ENCODE results near the gene NUP50. TPM values are rescaled to one million over a fixed set of nuclear protein-coding genes. Genes with fewer than 3 reads are reported as not detected.

NUP50 gene
- total and polyA plus RNA-seq, 2 of the 13 experiments (the other 11 are each of a cell fraction or from before 2014, with no cell fraction given), result 14.2 to 52.4 TPM

DNA sequence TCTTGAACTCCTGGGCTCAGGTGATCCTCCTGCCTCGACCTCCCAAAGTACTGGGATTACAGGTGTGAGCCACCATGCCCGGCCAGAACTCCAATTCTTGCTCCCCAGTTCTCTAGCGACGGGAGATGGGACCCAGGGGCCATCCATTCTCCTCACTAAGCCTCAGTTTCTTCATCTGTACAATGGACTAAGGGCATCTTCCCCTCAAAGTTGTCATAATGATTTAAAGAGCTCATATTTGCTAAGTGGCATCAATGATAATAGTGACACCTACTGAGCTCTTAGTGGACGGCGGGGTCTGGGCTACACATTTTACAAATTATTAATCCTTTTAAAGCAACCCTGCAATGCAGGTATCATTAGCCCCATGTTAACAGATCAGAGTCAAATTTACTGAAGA, 42.5 kb downstream of the NUP50 start:
- Histone ChIP-seq H3K36me3 (replicated peaks in 1 of 2; ENCODE audit: control insufficient read depth in 1 of 2, insufficient read depth in 2 of 2, low read length in 2 of 2) (peaks cover 16% of the 10 kb centered on the region in 2 experiments; a peak in 4 of 5 replicates), H3K9ac (ENCODE audit: insufficient read depth, low read depth, low read length) (no peak overlapping the region), H3K9me3 (ENCODE audit: low read length) (no peaks in the 10 kb centered on the region), H3K27ac (ENCODE audit: extremely low read length, insufficient read depth, low read length) (no peak overlapping the region), H3K4me1 (ENCODE audit: insufficient read depth, low read length) (no peaks in the 10 kb centered on the region), H3K79me2 (ENCODE audit: insufficient read depth, low read length) (no peaks in the 10 kb centered on the region), H3K27me3 (ENCODE audit: control insufficient read depth in 1 of 2, insufficient read depth in 2 of 2, low read length in 2 of 2) (no peaks in the 10 kb centered on the region), H3K4me3 (replicated peaks in 1 of 3; ENCODE audit: insufficient read depth in 1 of 3, low read depth in 2 of 3, low read length in 3 of 3) (no peak overlapping the region), H4K20me1 (ENCODE audit: insufficient read depth, low read length) (peaks cover 10% of the 10 kb centered on the region; the same call in 1 of the 2 replicates), H3K4me2 (ENCODE audit: low read depth, low read length) (no peak overlapping the region), H2AFZ (ENCODE audit: low read length) (no peak overlapping the region)
- FAIRE-seq (no peak), ATAC-seq (no peak), DNase-seq (ENCODE audit: low spot score) (no peak)
- peak; percentile 63 for TF ChIP-seq ZNF629 (CRISPR knock-in tag; conservative IDR thresholded peaks at IDR 0.05)
- no peak for TF ChIP-seq ZBTB38 (CRISPR knock-in tag; IDR thresholded peaks at IDR 0.05)
- WGBS (ENCODE audit: low lambda C conversion rate), result 87% methylated on average over 6 of the region's 6 CpGs
- ChIA-PET CTCF (ENCODE audit: low intra/inter-chr PET ratio, low total read pairs) (no interaction called here), POLR2A (no interaction called here)
- intact Hi-C loops (cut with micrococcal nuclease; ENCODE audit: unreplicated experiment), result no loop called here
- in situ Hi-C loops (cut with HindIII; ENCODE audit: extremely low pct_ligation_motif_present, low pct_unique_long_range_greater_than_20kb), result no loop called here
- no TSS peak for BruUV-seq (replicated peaks)

- no TSS peak for BruUV-seq (replicated peaks)
- intact Hi-C loops (cut with micrococcal nuclease; ENCODE audit: unreplicated experiment) (no loop called here), in situ Hi-C loops (cut with HindIII; ENCODE audit: extremely low pct_ligation_motif_present, low pct_unique_long_range_greater_than_20kb) (no loop called here)
- Histone ChIP-seq H3K4me2 (ENCODE audit: low read depth, low read length) (no peak overlapping the region), H3K4me1 (ENCODE audit: insufficient read depth, low read length) (no peaks in the 10 kb centered on the region), H3K27me3 (ENCODE audit: control insufficient read depth in 1 of 2, insufficient read depth in 2 of 2, low read length in 2 of 2) (no peaks in the 10 kb centered on the region), H3K9me3 (ENCODE audit: low read length) (no peaks in the 10 kb centered on the region), H3K36me3 (replicated peaks in 1 of 2; ENCODE audit: control insufficient read depth in 1 of 2, insufficient read depth in 2 of 2, low read length in 2 of 2) (peaks cover 11 to 17% of the 10 kb centered on the region in 2 experiments; a peak in 3 of 5 replicates), H3K9ac (ENCODE audit: insufficient read depth, low read depth, low read length) (no peak overlapping the region), H3K79me2 (ENCODE audit: insufficient read depth, low read length) (no peaks in the 10 kb centered on the region), H3K27ac (ENCODE audit: extremely low read length, insufficient read depth, low read length) (no peak overlapping the region), H4K20me1 (ENCODE audit: insufficient read depth, low read length) (peaks cover 10% of the 10 kb centered on the region; the same call in 1 of the 2 replicates), H2AFZ (ENCODE audit: low read length) (no peak overlapping the region), H3K4me3 (replicated peaks in 1 of 3; ENCODE audit: insufficient read depth in 1 of 3, low read depth in 2 of 3, low read length in 3 of 3) (no peak overlapping the region)
- FAIRE-seq (no peak), ATAC-seq (no peak), DNase-seq (ENCODE audit: low spot score) (no peak)
- CTCF ChIA-PET (ENCODE audit: low intra/inter-chr PET ratio, low total read pairs), result no interaction called here
- 98% methylated on average over 9 of the region's 13 CpGs for WGBS (ENCODE audit: low lambda C conversion rate)
- no peak for TF ChIP-seq NR2C2 (CRISPR knock-in tag; IDR thresholded peaks at IDR 0.05; ENCODE audit: borderline replicate concordance)
- TF ChIP-seq ZIK1 (CRISPR knock-in tag; IDR thresholded peaks at IDR 0.05; ENCODE audit: borderline replicate concordance, low read depth), result no peak
- no peak for TF ChIP-seq ELF1 (CRISPR knock-in tag; IDR thresholded peaks at IDR 0.05)
- no peak for TF ChIP-seq ZMYM3 (CRISPR knock-in tag; IDR thresholded peaks at IDR 0.05)
- no peak for TF ChIP-seq ZNF143 (CRISPR knock-in tag; IDR thresholded peaks at IDR 0.05)
- TF ChIP-seq THAP8 (CRISPR knock-in tag; IDR thresholded peaks at IDR 0.05; ENCODE audit: borderline replicate concordance), result no peak
- TF ChIP-seq PLRG1 (conservative IDR thresholded peaks at IDR 0.05), result no peak
- TF ChIP-seq MEIS1 (CRISPR knock-in tag; IDR thresholded peaks at IDR 0.05; ENCODE audit: borderline replicate concordance), result no peak
- no peak for TF ChIP-seq PITX1 (CRISPR knock-in tag; IDR thresholded peaks at IDR 0.05)
- TF ChIP-seq KDM2A (CRISPR knock-in tag; IDR thresholded peaks at IDR 0.05; ENCODE audit: borderline replicate concordance, low read depth), result no peak
- TF ChIP-seq, protein P1, sequence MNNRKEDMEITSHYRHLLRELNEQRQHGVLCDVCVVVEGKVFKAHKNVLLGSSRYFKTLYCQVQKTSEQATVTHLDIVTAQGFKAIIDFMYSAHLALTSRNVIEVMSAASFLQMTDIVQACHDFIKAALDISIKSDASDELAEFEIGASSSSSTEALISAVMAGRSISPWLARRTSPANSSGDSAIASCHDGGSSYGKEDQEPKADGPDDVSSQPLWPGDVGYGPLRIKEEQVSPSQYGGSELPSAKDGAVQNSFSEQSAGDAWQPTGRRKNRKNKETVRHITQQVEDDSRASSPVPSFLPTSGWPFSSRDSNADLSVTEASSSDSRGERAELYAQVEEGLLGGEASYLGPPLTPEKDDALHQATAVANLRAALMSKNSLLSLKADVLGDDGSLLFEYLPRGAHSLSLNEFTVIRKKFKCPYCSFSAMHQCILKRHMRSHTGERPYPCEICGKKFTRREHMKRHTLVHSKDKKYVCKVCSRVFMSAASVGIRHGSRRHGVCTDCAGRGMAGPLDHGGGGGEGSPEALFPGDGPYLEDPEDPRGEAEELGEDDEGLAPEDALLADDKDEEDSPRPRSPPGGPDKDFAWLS (CRISPR knock-in tag; IDR thresholded peaks at IDR 0.05; ENCODE audit: borderline replicate concordance), result no peak
- TF ChIP-seq, protein P2, sequence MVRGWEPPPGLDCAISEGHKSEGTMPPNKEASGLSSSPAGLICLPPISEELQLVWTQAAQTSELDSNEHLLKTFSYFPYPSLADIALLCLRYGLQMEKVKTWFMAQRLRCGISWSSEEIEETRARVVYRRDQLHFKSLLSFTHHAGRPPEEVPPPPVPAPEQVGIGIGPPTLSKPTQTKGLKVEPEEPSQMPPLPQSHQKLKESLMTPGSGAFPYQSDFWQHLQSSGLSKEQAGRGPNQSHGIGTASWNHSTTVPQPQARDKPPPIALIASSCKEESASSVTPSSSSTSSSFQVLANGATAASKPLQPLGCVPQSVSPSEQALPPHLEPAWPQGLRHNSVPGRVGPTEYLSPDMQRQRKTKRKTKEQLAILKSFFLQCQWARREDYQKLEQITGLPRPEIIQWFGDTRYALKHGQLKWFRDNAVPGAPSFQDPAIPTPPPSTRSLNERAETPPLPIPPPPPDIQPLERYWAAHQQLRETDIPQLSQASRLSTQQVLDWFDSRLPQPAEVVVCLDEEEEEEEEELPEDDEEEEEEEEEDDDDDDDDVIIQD (CRISPR knock-in tag; IDR thresholded peaks at IDR 0.05; ENCODE audit: low read depth), result no peak
- TF ChIP-seq PTBP1 (IDR thresholded peaks at IDR 0.05; ENCODE audit: low read depth, low read length, poor library complexity, severe bottlenecking), result no peak
- POLR2A ChIA-PET, result interaction anchor here (1.2 kb wide), 1 partner anchor 44 kb away, joined by 3 read pairs; the partner anchor contains the start of gene NUP50
Measured at GRCh38 chr22:45207533-45207932, 43.8 kb downstream of the NUP50 start.
